ENCODE data around the gene GPR37.

Gene GPR37

DNA sequence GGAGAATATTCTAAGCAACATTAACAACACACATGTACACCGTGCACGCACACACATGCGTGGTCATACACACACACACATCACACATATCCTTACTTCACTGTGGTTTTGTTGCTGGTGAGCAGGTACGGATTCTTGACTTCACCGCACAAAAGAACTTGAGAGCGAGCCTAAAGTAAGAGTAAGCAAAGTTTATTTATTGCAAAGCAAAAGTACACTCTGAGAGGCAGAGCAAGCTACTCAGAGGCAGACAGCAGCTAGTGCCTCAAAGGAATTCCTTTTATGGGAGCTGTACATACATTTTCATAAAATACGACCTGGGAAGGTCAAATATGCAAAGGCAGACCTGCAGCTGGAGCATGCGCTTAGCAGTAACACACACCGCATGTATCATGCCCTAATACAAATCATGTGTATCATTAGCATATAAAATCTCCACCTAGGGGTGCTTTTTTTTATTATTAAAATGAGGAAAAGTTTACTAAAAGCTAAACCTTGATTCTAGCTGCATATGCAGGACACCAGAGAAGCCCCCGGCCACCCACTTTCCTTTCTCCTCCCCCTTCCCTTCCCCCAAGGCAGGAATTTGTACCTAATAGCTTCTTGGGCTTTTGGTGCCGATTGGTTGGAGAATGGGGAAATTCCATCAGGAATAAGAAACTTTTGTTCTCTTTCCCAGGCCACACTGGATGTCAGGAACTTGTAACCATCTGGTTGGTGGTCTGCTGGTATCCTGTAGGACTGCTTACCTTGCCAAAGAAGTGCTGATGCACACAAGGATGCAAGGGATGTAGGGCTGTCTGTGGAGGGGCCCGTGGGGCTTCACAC is 16.5 kb upstream of the GPR37 start:
- in situ Hi-C loops (cut with HindIII; ENCODE audit: low pct_ligation_motif_present, low pct_unique_long_range_greater_than_20kb, low sequenced_read_pairs) = no loop called here
- DNase-seq = no peak

DNA sequence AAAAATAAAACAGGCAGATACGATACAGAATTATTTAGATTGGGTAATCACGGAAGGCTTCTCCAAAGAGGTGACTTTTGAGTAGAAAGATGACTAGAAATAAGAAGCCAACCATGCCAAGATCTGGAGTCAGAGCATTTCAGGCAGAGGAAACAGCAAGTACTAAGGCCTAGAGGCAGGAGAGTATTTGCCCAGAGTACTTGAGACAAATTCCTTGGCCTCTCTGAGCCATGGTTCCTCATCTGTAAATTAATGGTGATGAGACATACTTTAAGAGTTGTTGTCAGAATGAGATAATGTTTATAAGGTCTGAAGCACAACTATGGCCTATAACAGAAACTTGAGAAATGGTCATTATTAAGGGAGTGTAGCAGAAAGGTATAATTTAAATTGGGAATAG is 15.8 kb upstream of the GPR37 start:
- DNase-seq = no peak
- in situ Hi-C loops (cut with HindIII; ENCODE audit: low pct_ligation_motif_present, low pct_unique_long_range_greater_than_20kb, low sequenced_read_pairs) = no loop called here

DNA sequence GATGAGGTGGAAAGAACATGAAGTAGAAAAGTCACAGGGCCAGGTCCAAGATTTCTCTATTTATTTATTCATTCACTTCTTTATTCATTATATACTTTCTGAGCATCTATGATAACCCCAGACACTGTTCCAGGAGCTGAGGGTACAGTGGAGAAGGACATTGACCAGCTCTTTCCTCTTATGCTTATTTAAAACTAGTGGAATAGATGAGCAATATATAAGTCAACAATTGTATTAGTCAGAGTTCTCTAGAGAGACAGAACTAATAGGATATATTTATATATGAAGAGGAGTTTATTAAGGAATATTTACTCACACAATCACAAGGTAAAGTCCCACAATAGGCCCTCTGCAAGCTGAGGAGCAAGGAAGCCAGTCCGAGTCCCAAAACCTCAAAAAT is 15.0 kb upstream of the GPR37 start:
- in situ Hi-C loops (cut with HindIII; ENCODE audit: low pct_ligation_motif_present, low pct_unique_long_range_greater_than_20kb, low sequenced_read_pairs) = no loop called here
- no peak for DNase-seq

DNA sequence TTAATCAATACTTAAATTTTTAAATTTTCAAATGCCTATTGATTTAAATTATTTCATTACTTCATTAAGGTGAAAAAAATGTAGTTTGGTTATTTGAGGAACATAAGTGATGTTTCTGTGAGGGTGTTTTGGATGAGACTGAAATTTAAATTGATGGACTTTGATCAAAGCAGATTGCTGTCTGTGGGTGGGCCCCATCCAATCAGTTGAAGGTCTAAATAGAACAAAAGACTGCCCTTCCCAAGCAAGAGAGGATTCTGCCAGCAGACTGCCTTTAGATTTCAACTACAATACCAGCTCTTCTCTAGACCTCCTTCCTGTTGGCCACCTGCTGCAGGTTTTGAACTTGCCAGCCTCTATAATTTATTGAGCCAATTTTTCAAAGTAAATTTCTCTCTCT is 14.5 kb upstream of the GPR37 start:
- DNase-seq = no peak
- in situ Hi-C loops (cut with HindIII; ENCODE audit: low pct_ligation_motif_present, low pct_unique_long_range_greater_than_20kb, low sequenced_read_pairs) = no loop called here

DNA sequence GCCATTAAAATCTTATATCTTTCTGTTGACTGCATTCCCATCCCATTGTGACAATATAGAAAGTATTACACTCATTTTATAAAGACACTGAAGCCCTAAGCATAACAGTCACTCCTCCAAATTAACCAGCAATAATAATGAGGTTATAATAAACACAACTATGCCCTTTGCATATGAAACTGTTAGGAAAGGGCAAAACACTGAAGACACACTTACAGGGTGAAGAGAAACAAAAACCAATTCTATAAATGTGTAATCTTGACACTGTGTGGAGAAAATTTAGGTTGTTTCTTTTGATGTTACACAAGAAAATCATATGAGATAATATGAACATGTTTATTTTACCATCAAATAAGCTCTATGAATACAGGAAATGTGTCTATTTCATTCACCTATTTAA is 14.0 kb upstream of the GPR37 start:
- DNase-seq = no peak
- in situ Hi-C loops (cut with HindIII; ENCODE audit: low pct_ligation_motif_present, low pct_unique_long_range_greater_than_20kb, low sequenced_read_pairs) = no loop called here

DNA sequence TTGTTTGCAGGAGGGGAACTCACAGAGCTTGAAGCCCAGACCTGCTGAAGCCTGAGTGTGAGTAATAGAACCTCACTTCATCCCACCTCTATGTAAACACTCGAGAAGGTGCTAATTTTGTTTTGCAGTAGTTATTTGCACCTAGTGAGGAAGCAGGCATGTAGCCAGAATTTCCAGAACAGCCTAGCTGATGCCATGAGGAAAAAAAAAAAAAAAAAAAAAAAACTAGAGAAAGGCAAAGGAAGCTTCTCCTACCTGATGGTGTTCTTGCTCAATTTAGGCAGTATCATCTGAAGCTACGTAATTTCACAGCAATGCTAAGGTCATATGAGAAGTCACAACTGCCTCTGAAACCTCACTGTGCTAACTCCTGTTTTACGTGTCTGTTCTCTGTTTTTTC is 13.6 kb upstream of the GPR37 start:
- no peak for DNase-seq
- in situ Hi-C loops (cut with HindIII; ENCODE audit: low pct_ligation_motif_present, low pct_unique_long_range_greater_than_20kb, low sequenced_read_pairs) = no loop called here

DNA sequence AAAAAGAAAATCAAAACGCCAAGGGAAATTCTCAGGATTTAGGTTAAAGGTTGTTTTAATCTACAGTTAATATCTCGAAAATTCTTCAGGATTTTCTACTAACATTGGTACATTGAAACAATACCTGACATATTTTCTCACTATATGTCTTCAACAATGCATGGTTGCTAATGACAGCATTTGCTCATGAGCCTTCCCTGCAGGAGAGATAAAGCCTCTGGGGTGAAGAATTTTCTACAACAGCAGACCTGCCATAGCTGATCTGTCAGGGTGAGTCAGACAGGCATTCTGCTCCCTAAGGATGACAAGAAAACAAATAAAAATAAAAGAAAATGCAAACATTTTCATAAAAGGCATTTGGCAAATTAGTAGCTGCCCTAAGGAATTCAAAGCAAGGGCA is 11.7 kb upstream of the GPR37 start:
- in situ Hi-C loops (cut with HindIII; ENCODE audit: low pct_ligation_motif_present, low pct_unique_long_range_greater_than_20kb, low sequenced_read_pairs) = no loop called here
- DNase-seq = no peak

DNA sequence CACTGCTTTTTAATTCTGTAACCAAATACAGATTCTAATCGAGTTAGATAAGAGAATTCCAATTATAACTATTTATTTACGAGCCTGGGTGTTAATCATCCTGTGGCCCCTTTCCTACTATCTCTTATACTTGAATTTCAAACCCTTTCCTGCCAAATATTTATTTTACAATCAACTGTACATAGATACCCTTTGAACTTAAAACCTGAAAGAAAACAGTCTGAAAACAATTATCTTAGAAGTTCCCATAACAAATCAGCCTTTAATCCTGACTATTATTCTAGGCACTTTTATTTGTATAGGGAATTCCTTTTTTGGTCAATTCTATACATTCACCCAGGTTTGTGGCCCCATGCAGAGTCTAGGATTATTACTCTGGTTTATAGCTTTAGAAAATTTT is 10.6 kb upstream of the GPR37 start:
- in situ Hi-C loops (cut with HindIII; ENCODE audit: low pct_ligation_motif_present, low pct_unique_long_range_greater_than_20kb, low sequenced_read_pairs) = no loop called here
- no peak for DNase-seq

DNA sequence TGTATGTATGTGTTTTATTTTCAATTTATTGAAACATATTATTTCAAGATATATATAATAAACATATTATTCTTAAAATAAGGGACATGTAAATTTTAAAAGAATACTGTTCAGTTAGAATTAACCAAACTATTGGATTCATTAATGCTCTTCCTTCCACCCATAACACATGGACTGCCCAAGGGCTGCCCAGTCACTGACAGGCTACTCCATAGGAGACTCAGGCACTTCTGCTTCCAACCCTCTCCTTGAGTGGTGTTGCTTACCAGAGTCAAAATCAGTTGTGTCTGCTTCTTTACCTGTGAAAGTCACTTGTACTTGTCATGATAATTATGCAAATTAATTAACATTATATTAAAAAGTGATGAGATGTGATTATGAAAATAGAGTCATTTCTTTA is 9.8 kb upstream of the GPR37 start:
- no peak for DNase-seq
- in situ Hi-C loops (cut with HindIII; ENCODE audit: low pct_ligation_motif_present, low pct_unique_long_range_greater_than_20kb, low sequenced_read_pairs) = no loop called here

DNA sequence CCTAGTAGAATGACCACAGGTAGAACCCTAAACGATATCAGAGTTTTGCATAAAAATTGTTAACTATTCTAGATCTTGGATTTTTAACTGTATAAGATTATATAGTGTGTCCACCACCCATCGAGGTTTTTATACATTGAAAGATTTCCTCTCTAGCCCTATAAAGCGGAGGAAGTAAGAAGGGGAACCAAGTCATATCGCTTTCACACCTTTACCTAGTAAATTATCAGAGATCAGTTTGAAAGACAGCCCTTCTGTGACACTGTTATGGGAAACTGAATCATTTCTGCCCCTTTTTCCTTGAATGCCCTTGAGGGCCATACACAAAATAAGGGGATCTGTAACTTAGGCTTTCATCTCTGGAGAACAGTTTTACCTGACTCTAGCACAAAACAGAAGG is 8.3 kb upstream of the GPR37 start:
- no peak for DNase-seq
- in situ Hi-C loops (cut with HindIII; ENCODE audit: low pct_ligation_motif_present, low pct_unique_long_range_greater_than_20kb, low sequenced_read_pairs) = no loop called here

DNA sequence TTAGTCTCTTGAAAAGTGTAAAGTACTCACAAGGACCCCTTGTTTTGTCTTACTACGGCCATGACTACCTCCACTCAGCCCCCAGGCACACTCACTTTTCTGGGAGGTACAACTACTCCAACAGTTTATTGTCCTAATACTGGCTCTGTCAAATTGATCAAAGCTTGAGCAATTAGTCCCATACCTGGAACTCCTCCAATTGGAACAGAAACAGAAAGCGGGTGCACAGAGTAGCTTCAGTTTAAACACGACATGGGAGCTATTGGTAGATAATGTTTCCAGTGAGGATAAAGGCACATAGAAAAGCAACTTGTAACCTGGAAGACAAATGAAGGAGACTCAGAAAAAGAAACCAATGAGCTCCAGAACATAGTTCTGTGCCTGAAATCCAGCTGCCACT is 7.7 kb upstream of the GPR37 start:
- in situ Hi-C loops (cut with HindIII; ENCODE audit: low pct_ligation_motif_present, low pct_unique_long_range_greater_than_20kb, low sequenced_read_pairs) = no loop called here

DNA sequence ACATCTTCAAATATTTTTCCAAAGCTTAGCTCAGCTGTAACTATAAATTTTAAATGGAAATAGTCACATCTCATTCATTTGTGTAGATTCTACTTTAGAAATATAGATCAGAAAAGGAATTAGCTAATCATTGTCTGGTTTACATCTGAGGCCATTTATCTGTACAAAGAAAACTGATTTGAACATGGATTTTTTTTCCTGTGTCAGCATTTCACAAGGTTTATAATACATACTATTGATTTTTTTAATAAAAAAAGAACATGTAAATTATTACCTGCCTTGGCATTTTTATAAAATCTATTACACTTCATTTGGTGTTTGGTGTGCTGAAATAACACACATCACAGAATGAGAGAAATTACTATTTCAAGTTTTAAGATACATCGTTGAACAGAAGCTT is 3.5 kb upstream of the GPR37 start:
- in situ Hi-C loops (cut with HindIII; ENCODE audit: low pct_ligation_motif_present, low pct_unique_long_range_greater_than_20kb, low sequenced_read_pairs) = no loop called here
- no peak for DNase-seq

More for the DNA sequence above, 7.7 kb upstream of the GPR37 start:
- no peak for DNase-seq

DNA sequence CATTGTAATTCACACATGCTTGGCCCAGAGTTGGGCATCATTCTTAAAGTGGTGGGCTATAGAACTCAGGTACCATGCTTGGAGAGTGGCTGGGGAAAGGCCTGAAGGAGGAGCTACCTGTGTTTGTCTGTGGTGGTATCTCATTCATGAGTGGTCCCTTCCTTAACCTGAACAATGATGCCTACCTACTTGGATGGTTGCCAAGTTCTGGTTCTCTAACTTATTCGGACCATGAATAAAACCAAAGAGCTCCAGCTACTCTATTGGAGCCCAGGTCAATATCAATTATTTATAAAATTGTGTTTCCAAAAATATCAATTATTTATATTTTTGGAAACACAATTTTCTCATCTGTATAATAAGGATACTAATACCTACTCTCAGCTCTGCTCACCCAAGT is 2.9 kb upstream of the GPR37 start:
- DNase-seq = no peak
- in situ Hi-C loops (cut with HindIII; ENCODE audit: low pct_ligation_motif_present, low pct_unique_long_range_greater_than_20kb, low sequenced_read_pairs) = no loop called here

DNA sequence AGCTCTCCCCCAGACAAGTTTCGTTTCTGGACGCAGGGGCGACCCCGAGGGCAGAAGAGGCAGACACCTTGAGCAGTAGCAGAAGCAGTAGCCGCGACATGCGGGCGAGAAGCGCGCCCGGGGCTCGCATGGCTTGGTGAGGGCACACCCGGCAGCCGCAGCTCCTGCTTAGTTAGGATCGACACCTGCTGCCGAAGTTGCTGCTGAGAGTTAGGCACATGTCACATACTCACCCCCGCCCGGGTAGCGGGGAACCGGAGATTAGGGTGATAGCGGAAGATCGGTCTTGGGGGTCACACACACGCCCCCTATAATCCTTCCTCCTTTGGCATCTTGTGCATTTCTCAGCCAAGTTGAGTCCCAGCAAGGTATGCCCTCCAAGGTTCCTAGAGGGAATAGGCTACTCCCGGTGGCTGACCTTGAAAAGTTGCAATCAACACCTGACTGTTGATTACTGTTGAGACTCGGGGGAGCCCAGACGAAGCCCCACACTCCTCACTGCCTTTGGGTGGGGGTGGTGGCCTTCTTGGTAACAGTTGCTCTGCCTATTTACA is 668 bp downstream of the GPR37 start:
- in situ Hi-C loops (cut with HindIII; ENCODE audit: low pct_ligation_motif_present, low pct_unique_long_range_greater_than_20kb, low sequenced_read_pairs) = no loop called here
- no peak for DNase-seq

DNA sequence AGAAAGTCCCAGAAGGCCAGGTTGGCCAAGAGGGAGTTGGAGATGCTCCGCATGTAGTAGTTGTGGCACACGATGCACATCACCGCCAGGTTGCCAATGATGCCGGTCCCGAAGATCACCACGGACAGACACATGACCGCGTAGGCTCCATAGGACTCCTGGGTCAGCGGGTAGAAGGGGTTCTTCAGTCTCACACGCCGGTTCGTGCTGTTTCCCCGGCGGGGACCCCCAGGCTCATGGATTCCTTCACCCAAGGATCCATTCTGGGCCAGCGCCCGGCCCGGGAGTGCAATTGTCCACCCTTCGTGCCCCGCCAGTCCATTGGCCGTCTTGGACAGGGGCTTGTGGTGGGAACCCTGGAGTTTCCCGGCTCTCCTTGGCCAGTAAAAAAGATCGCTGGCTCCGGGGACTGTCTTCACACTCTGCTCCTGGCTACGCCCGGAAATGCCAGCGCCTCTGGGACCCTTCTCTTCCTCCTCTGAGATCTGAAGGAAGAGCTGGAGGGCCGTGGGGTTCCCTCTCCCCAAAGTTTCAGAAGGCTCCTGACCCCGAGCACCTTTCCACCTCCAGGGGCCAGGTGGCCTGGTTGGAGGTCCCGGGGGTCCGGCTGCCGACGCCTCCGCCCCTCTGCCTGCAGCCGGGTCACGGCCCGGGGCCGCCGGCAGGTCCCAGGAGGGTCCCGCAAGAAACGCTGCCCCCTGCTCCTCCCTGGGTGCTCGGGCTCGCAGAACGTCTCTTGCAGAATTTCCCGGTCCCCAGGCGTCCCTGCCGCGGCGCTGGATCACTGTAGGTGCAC is 1.3 kb downstream of the GPR37 start:
- in situ Hi-C loops (cut with HindIII; ENCODE audit: low pct_ligation_motif_present, low pct_unique_long_range_greater_than_20kb, low sequenced_read_pairs) = no loop called here
- DNase-seq = no peak

DNA sequence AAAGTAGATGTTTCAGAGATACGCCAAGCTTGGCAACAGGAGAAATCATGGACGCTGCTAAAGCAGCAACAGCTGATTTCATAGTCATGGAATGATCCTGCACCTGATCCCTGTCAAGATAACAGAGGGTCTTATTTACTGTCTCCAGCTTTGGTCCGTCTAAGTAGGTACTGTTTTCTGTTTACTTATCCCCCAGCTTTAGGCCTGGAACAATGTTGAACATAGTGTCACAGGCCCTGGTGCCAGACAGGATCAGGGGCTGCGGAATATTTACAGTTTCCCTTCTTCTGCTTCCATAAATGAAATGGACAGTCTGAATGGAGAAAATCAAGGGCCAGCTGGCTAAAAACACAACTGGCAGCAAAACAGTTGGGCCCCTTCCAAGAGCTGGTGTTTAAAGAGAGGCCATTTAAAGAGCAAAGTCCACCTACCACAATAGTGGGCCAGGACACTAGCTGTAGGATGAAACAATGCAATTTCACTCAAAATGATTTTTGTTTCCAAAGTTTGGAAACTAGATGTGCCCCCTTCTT is 2.9 kb downstream of the GPR37 start:
- DNase-seq = no peak
- in situ Hi-C loops (cut with HindIII; ENCODE audit: low pct_ligation_motif_present, low pct_unique_long_range_greater_than_20kb, low sequenced_read_pairs) = no loop called here

DNA sequence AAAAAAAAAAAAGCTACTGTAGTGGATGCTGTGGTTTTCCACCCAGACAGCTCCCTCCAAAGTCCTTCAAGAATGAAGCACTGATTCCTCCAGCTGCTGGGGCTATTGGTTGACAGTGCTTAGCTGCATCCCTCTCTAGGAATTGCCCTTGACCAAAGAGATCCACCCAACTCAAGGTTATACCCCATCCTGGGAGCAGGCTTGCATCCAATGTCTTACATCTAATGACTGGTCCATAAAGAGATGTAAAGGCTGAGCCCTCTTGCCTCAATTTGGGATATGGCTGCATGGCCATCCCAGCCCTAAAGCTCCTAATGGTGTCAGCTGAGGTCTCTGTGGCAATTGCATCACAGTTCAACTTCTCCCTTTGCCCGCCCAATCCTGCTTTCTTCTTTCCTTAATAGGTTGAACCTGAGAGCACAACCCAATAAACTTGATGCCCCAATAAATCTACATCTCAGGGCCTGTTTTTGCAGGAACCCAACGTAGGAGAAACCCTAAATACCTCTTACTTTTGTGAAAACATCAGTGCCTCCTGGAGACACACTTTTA is 4.4 kb downstream of the GPR37 start:
- in situ Hi-C loops (cut with HindIII; ENCODE audit: low pct_ligation_motif_present, low pct_unique_long_range_greater_than_20kb, low sequenced_read_pairs) = no loop called here
- DNase-seq = no peak

DNA sequence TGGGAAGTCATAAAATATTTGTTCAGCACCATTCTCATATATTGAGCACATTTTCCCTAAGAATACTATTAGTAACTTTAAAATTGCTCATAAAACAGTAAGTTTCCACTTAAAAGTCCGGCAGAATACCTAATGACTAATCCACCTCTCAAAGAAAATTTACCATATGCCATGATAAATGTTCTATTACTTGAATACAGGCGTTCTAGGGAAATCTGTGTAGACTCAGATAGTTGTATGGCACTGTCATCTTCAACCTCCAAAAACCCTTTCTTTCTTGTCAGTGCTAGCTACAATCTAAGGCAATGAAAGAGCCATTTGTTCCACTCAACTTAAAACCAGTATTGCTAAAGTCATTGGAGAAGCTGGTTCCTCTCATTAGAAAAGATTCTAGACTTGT is 7.3 kb downstream of the GPR37 start:
- in situ Hi-C loops (cut with HindIII; ENCODE audit: low pct_ligation_motif_present, low pct_unique_long_range_greater_than_20kb, low sequenced_read_pairs) = no loop called here
- no peak for DNase-seq

DNA sequence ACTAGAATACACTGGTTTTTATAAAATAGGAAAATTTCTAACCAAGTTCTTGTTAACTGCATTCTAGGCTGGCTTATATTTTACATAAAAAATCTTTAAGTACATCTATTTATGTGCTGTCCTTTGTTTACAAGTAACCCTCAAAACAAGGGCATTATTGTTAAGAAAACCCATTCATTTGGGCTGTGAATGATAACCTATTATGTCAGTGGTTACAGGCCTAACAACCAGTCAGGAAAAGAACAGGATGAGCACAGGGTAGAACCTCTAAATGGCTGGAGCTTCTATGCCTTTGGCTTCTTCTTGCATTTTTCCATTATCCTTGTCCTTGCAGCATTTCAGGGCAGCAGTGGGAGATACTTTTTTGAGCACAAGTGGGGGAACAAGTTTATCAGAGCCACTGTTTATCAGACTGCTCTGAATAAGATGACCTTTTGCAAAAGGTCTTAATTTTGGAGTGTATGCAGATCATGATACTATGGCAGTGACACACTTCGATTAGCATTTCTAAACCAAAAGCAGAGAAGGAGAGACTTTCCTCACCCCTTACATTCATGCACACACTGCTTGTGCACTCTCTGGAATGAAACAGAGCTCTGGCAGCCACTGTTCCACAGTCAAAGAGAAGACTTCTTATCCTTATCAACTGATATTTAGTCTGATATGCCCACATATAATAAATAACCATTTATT is 10.9 kb downstream of the GPR37 start:
- in situ Hi-C loops (cut with HindIII; ENCODE audit: low pct_ligation_motif_present, low pct_unique_long_range_greater_than_20kb, low sequenced_read_pairs) = no loop called here
- DNase-seq = no peak

Data from ACHN (cell line).